Karpas-422 (cell line): Measurements from ENCODE around the gene PRSS16. TPM values are rescaled to one million over a fixed set of nuclear protein-coding genes. Genes with fewer than 3 reads are reported as not detected.
A peak's percentile ranks its signal among the peaks of the same experiment; 100 is the strongest.

Source experiments
- DNase-seq: peaks from one replicate; pipeline ENCODE4 v3.0.0-alpha.2; 2015
- H2AFZ ChIP-seq: fragments of 200-600 bp; sonication (generic); 2 replicates; pipeline ENCODE4 v1.6.1; 2014; ENCODE audit warnings: antibody characterized with exemption, low read length, mixed read lengths
- H3K27ac ChIP-seq: fragments of 200-600 bp; sonication (generic); 2 replicates; pipeline ENCODE4 v1.5.1; 2014; ENCODE audit warnings: mild to moderate bottlenecking, low read length, moderate library complexity
- H3K27me3 ChIP-seq: fragments of 200-600 bp; sonication (generic); 2 replicates; pipeline ENCODE4 v1.6.1; 2014; ENCODE audit warnings: low read length, mixed read lengths
- H3K36me3 ChIP-seq: fragments of 200-600 bp; sonication (generic); 2 replicates; pipeline ENCODE4 v1.6.1; 2014; ENCODE audit warnings: low read length, mixed read lengths; ENCODE audit not compliant: insufficient read depth
- H3K4me1 ChIP-seq: fragments of 200-600 bp; sonication (generic); 2 replicates; pipeline ENCODE4 v1.6.1; 2014; ENCODE audit warnings: mild to moderate bottlenecking, low read length, mixed read lengths
- H3K4me2 ChIP-seq: fragments of 200-600 bp; sonication (generic); 2 replicates; pipeline ENCODE4 v1.6.1; 2014; ENCODE audit warnings: low read length, low read depth, mild to moderate bottlenecking; ENCODE audit not compliant: poor library complexity, severe bottlenecking
- H3K4me3 ChIP-seq: fragments of 200-600 bp; sonication (generic); 2 replicates; pipeline ENCODE4 v1.5.1; 2014; ENCODE audit warnings: mild to moderate bottlenecking, antibody characterized with exemption, low read length, mixed read lengths
- H3K79me2 ChIP-seq: fragments of 200-600 bp; sonication (generic); 2 replicates; pipeline ENCODE4 v1.6.1; 2014; ENCODE audit warnings: mild to moderate bottlenecking, low read length, mixed read lengths
- H3K9ac ChIP-seq: fragments of 200-600 bp; sonication (generic); 2 replicates; pipeline ENCODE4 v1.6.0; 2014; ENCODE audit warnings: low read length
- H3K9me2 ChIP-seq: fragments of 200-600 bp; sonication (generic), shearing (Covaris generic); replicated peaks from 2 replicates; pipeline ENCODE4 v1.6.0; 2014; ENCODE audit warnings: mild to moderate bottlenecking, low read length, moderate library complexity; ENCODE audit not compliant: insufficient read depth
- H3K9me3 ChIP-seq: fragments of 300-700, 200-600 bp; sonication (generic); 2 replicates; pipeline ENCODE4 v1.6.1; 2014; ENCODE audit warnings: low read length, mixed read lengths
- H4K20me1 ChIP-seq: fragments of 200-600 bp; sonication (generic); 2 replicates; pipeline ENCODE4 v1.6.1; 2014; ENCODE audit warnings: mild to moderate bottlenecking, antibody characterized with exemption, low read length, low read depth; ENCODE audit not compliant: insufficient read depth
- total RNA-seq: library from RNA; depleted of rRNA; stranded (reverse); fragments of >200 nt; shearing (Covaris generic); gene quantifications from 2 replicates; pipeline ENCODE4 v1.2.3, GENCODE V29; 2014; ENCODE audit warnings: low replicate concordance

Gene PRSS16
- total RNA-seq, 1 experiment from 2014 or later, result not detected

DNA sequence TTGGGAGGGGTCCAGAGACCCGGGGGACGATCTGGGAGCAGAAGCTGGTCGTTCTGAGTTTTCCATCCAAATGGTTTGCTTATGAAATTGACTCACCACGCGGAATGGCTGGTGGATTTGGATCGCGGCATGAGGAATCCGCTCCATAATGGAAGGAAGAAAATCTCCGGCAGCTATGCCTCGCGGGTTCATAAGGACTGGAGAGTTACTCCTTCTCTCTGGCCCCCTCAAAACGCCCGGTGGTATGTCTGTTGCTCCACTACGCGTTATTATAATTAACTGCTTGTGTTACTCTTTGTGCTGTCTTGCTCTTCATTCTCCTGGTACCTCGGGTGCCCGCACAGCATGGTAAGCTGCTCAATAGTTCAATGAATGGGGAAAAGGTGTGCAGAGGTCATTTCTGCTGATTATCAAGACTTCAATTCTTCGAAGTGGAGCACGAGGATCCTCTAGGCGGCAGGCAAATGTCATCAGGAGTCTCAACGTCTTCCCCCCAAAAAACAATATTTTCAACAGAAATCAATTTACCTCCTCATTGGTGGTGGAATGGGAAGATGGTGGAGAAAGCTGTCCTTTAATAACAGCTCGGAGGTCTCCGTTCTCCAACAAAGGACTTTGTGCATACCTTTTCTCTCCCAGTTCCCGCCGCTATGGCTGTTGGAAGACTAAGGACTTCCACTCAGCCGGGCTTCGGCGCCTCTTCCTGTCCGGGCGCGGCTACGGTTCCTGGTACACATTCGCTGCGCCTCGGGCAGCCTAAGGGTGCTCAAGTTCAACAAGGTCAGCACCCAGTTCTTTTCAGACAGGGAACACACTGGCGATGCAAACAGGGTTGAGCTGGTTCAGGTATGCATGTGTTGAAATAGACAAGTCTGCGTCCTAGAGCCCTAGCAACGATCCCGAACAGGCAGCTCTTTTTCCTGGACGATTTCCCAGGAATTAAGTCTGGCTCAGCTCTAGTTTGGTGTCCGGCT is 9.2 kb upstream of the PRSS16 start:
- Histone ChIP-seq H4K20me1 (no peaks in the 10 kb centered on the region), H3K4me3 (no peak overlapping the region), H3K27me3 (no peaks in the 10 kb centered on the region), H3K27ac (no peak overlapping the region), H3K9me3 (no peaks in the 10 kb centered on the region), H3K36me3 (no peaks in the 10 kb centered on the region), H3K9me2 (no peaks in the 10 kb centered on the region), H2AFZ (no peak overlapping the region), H3K4me1 (no peaks in the 10 kb centered on the region; the same call in 1 of the 2 replicates), H3K4me2 (no peak overlapping the region), H3K9ac (no peak overlapping the region), H3K79me2 (no peaks in the 10 kb centered on the region)
- DNase-seq, result no peak

DNA sequence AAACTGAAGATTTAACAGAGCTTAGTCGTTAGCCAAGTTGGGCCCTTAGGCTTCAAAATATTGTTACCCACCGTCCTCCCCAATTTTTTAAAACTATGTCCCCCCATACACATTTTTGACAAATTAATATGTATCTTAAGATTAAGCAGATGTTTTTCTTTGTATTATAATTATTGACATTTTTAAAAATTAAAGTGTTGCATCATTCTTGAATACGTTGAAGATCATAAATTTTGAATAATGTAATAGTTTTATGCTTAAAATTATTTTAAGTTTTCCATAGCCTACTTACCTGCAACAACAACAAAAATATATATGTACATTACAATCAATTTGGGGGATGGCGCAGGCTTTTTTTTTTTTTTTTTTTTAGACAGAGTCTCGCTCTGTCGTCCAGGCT is 8.2 kb upstream of the PRSS16 start:
- Histone ChIP-seq H3K9me2 (no peaks in the 10 kb centered on the region), H3K4me1 (no peaks in the 10 kb centered on the region; the same call in 1 of the 2 replicates), H3K4me3 (no peak overlapping the region), H3K27ac (no peak overlapping the region), H3K9me3 (no peaks in the 10 kb centered on the region), H4K20me1 (no peaks in the 10 kb centered on the region), H2AFZ (no peak overlapping the region), H3K9ac (no peak overlapping the region), H3K4me2 (no peak overlapping the region), H3K36me3 (no peaks in the 10 kb centered on the region), H3K79me2 (no peaks in the 10 kb centered on the region), H3K27me3 (no peaks in the 10 kb centered on the region)
- no peak for DNase-seq

DNA sequence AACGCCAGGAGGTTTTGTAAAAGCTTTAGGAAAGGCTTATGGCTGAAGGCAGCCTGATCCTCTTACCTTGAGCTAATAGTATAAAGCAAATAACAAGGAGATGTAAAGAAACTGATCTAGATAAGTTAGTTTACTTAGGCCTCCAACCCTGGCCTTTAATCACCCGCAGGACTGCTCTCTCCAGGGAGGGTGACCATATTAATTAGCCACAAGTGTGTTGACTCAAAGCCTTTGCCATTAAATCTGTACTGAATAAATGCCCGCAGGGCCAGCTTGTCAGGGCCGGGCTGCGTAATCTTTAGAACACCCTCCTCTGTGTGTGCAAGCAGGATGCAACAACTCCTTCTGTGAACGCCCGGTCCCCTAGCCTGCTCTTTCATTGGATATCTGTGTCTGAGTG is 6.1 kb upstream of the PRSS16 start:
- Histone ChIP-seq H3K79me2 (no peaks in the 10 kb centered on the region), H3K9me2 (no peaks in the 10 kb centered on the region), H3K27ac (no peak overlapping the region), H3K9me3 (no peaks in the 10 kb centered on the region), H3K4me3 (no peak overlapping the region), H3K9ac (no peak overlapping the region), H2AFZ (no peak overlapping the region), H3K36me3 (no peaks in the 10 kb centered on the region), H4K20me1 (no peaks in the 10 kb centered on the region), H3K27me3 (no peaks in the 10 kb centered on the region), H3K4me2 (no peak overlapping the region), H3K4me1 (no peaks in the 10 kb centered on the region)
- no peak for DNase-seq

DNA sequence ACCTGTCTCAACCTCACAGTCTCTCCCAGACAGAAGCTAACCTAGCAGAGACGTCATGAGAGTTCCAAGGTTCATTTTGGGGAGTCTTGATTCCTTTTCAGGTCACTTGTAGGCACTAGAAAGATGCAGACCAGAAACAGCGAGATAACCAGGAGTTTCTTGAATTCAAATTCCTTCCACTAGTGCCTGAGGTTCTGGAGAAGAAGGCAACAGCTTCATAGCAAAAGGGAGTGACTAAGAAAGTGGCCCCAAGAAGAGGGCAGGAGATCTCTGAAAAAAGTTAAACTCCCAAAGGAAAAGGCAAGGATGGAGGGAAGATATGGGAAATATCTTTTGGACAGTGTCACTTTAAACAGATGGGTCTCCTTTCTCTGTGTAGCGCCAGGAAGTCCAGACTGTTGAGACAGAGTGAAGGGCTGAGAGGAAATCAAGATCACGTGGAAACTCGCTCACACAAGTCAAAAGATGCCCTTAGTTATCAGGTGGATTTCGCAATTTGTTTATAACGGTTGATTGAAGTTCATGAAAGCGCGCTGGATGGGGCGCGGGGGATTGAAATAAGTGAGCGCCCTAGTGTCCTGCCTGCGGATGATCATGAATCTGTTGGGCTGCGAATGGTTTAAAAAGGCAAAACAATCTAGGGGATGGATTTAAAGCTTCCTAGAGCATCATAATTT is 4.8 kb upstream of the PRSS16 start:
- H3K9ac ChIP-seq, result no peak overlapping the region
- no peak for DNase-seq
- H4K20me1 ChIP-seq, result no peaks in the 10 kb centered on the region
- no peaks in the 10 kb centered on the region for H3K4me1 ChIP-seq
- H3K36me3 ChIP-seq, result no peaks in the 10 kb centered on the region
- H2AFZ ChIP-seq, result no peak overlapping the region
- H3K4me3 ChIP-seq, result no peak overlapping the region
- no peaks in the 10 kb centered on the region for H3K9me3 ChIP-seq
- H3K27ac ChIP-seq, result no peak overlapping the region
- H3K27me3 ChIP-seq, result no peaks in the 10 kb centered on the region
- H3K4me2 ChIP-seq, result no peak overlapping the region
- H3K79me2 ChIP-seq, result no peaks in the 10 kb centered on the region
- no peaks in the 10 kb centered on the region for H3K9me2 ChIP-seq

DNA sequence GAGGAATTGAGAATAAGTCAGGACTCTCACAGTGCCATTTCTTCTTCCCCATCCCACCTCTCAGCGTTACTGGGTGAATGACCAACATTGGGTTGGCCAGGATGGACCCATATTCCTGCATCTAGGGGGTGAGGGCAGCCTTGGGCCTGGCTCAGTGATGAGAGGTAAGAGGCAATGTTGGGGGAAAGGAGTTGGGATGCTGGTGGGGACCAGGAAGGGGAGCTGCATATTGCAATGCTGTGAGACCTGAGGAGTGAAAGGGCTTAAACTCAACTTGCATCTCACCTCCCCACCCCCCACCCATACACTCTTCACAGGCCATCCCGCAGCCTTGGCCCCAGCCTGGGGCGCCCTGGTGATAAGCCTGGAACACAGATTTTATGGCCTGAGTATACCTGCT is 1.3 kb downstream of the PRSS16 start:
- Histone ChIP-seq H3K27me3 (no peaks in the 10 kb centered on the region), H3K79me2 (no peaks in the 10 kb centered on the region), H3K4me1 (peaks cover 4% of the 10 kb centered on the region), H3K36me3 (no peaks in the 10 kb centered on the region), H3K9ac (no peak overlapping the region), H3K4me3 (no peak overlapping the region), H3K9me3 (no peaks in the 10 kb centered on the region), H2AFZ (no peak overlapping the region), H3K27ac (no peak overlapping the region), H3K4me2 (no peak overlapping the region), H4K20me1 (no peaks in the 10 kb centered on the region), H3K9me2 (no peaks in the 10 kb centered on the region)
- no peak for DNase-seq

DNA sequence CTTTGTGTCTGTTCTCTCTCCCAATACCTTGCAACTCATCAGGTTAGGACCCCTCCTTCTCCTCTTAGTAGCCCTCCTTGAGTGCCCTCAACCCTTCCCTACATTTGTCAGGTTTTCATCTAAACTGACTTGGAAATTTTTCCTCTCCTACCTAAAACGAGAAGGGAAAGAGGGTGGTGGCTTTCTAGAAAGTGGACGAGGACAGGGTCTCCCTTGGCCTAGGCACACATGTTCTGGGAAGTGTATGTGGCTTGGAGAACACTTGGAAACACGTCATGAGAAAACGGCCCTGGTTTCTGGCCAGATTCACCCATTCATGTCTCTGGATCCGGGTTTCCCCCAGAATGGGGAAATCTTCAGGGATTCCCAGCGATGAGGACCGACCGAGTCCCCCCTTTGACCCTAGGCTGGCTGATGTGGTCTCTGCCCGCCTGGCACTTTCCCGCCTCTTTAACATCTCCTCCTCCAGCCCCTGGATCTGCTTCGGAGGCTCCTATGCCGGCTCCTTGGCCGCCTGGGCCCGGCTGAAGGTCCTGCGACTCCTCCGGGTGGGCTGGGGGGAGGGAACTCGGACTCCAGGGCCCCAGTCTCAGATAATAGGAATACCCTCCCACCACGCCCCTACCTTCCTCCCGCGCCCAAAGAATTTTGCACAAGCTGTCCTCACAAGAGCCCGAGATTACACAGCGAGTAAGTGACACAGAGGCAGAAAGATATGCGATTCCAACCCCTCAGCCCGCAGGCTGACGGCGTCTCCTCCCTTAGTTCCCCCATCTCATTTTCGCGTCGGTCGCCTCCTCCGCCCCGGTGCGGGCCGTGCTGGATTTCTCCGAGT is 3.0 kb downstream of the PRSS16 start:
- H3K4me3 ChIP-seq, result peak overlapping the region; percentile 62; the same call in 1 of the 2 replicates
- no peaks in the 10 kb centered on the region for H3K9me3 ChIP-seq
- DNase-seq, result no peak
- no peaks in the 10 kb centered on the region for H3K79me2 ChIP-seq
- H3K4me1 ChIP-seq, result peaks cover 4% of the 10 kb centered on the region
- no peak overlapping the region for H3K27ac ChIP-seq
- H3K9me2 ChIP-seq, result no peaks in the 10 kb centered on the region
- H3K36me3 ChIP-seq, result no peaks in the 10 kb centered on the region
- H3K27me3 ChIP-seq, result no peaks in the 10 kb centered on the region
- peak overlapping the region; percentile 64 for H3K4me2 ChIP-seq
- H2AFZ ChIP-seq, result peak overlapping the region; percentile 81; the same call in 1 of the 2 replicates
- no peaks in the 10 kb centered on the region for H4K20me1 ChIP-seq
- peak overlapping the region; percentile 36 for H3K9ac ChIP-seq

DNA sequence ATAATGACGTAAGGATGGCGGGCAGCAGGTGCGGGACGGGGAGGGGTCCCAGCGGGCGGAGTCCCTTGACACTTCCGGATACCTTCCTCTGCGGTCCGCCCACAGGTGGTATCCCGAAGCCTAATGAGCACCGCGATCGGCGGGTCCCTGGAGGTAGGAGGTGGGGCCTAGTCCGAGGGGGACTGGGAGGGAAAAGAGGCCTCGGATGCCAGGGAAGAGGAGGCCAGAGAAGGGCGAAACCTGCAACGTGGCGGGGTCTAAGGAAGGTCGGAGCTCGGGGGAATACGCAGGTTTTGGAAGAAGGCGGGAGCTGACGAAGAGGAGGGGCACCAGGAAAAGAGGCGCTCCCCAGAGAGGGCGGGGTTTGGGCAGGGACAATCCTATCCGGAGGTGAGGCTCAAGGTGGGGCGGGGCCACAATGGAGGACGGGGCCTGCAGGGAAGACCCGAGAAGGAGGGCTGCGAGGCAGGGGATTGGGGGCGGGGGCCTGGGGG is 3.7 kb downstream of the PRSS16 start:
- Histone ChIP-seq H4K20me1 (no peaks in the 10 kb centered on the region), H3K4me1 (peaks cover 4% of the 10 kb centered on the region), H3K36me3 (no peaks in the 10 kb centered on the region), H3K4me3 (peak overlapping the region; percentile 62; the same call in 1 of the 2 replicates), H3K27ac (no peak overlapping the region), H3K27me3 (no peaks in the 10 kb centered on the region), H2AFZ (peak overlapping the region; percentile 81; the same call in 1 of the 2 replicates), H3K79me2 (no peaks in the 10 kb centered on the region), H3K9ac (peak overlapping the region; percentile 62), H3K9me3 (no peaks in the 10 kb centered on the region), H3K4me2 (peak overlapping the region; percentile 64), H3K9me2 (no peaks in the 10 kb centered on the region)
- peak; percentile 77 for DNase-seq
